IPS-NIHi7 (cell line): ENCODE measurements around the gene DGKQ.

ENCODE experiments used
- DNase-seq: peaks from one replicate; pipeline ENCODE4 v3.0.0; 2012; ENCODE audit warnings: mixed read lengths; ENCODE audit errors: extremely low spot score

The DGKQ gene

GRCh38 chr4:973431-974397 is at the start of gene DGKQ:
Gene DGKQ (minus strand): TSS chr4:973569. CDS start chr4:973482, 87 bp downstream.
- DNase-seq = peak; percentile 98

GRCh38 chr4:1022739-1023066 is 49.3 kb upstream of the DGKQ start:
- no peak for DNase-seq

GRCh38 chr4:1022051-1022738 is 48.8 kb upstream of the DGKQ start:
- no peak for DNase-seq

GRCh38 chr4:1021386-1022050 is 48.1 kb upstream of the DGKQ start:
- no peak for DNase-seq

GRCh38 chr4:1019729-1020470 is 46.5 kb upstream of the DGKQ start:
- peak; percentile 69 for DNase-seq

- DNase-seq = no peak
Observed at GRCh38 chr4:1019320-1019719, 46.0 kb upstream of the DGKQ start.

GRCh38 chr4:1018147-1019020 is 45.0 kb upstream of the DGKQ start:
- DNase-seq = no peak

- DNase-seq = no peak
Observed at GRCh38 chr4:1017706-1018105, 44.3 kb upstream of the DGKQ start.

GRCh38 chr4:1017211-1017610 is 43.8 kb upstream of the DGKQ start:
- DNase-seq = no peak

GRCh38 chr4:1015746-1016145 is 42.4 kb upstream of the DGKQ start:
- no peak for DNase-seq

- DNase-seq = no peak
Observed at GRCh38 chr4:1015179-1015578, 41.8 kb upstream of the DGKQ start.

GRCh38 chr4:1014291-1015167 is 41.2 kb upstream of the DGKQ start:
- no peak for DNase-seq

GRCh38 chr4:1013225-1014073 is 40.1 kb upstream of the DGKQ start:
- DNase-seq = no peak

GRCh38 chr4:1012034-1012739 is 38.8 kb upstream of the DGKQ start:
- peak; percentile 56 for DNase-seq

GRCh38 chr4:1011666-1012033 is 38.3 kb upstream of the DGKQ start:
- no peak for DNase-seq

GRCh38 chr4:1011022-1011665 is 37.8 kb upstream of the DGKQ start, which contains the start of gene FGFRL1:
Gene FGFRL1 (plus strand): TSS chr4:1011626. CDS start chr4:1012486, 860 bp downstream.
- DNase-seq = peak; percentile 88

GRCh38 chr4:1010395-1011021 is 37.1 kb upstream of the DGKQ start:
- no peak for DNase-seq
